Stomach (tissue), 9 donors: Measurements from ENCODE around the gene TEPSIN. TPM values are rescaled to one million over a fixed set of nuclear protein-coding genes. Genes with fewer than 3 reads are reported as not detected.
A peak's percentile ranks its signal among the peaks of the same experiment; 100 is the strongest.

Experiments
- DNase-seq, 2 donors: peaks; one replicate each; pipeline versions ENCODE4 v3.0.0 to v3.0.0-alpha.2; 2013 to 2019
- H3K27ac ChIP-seq, 5 donors: fragments of 200-600 bp in 4 of 5; sonication (generic) in 4 of 5; one replicate each; pipeline ENCODE4 v1.5.1; 2013 to 2019; ENCODE audit warnings: mild to moderate bottlenecking in 1 of 5, moderate library complexity in 1 of 5
- H3K27me3 ChIP-seq, 3 donors: fragments of 200-600 bp; sonication (generic); one replicate each; pipeline ENCODE4 v1.5.1; 2017 to 2019; ENCODE audit warnings: mixed run types in 1 of 3
- H3K36me3 ChIP-seq, 4 donors: fragments of 200-600 bp; sonication (generic); 1 replicate in 3 of 4; 2 replicates in 1 of 4; pipeline ENCODE4 v1.5.1; 2016 to 2019
- H3K4me1 ChIP-seq, 4 donors: fragments of 200-600 bp; sonication (generic); one replicate each; pipeline ENCODE4 v1.5.1; 2016 to 2019
- H3K4me3 ChIP-seq, 4 donors: fragments of 200-600 bp; sonication (generic) in 3 of 4; one replicate each; pipeline ENCODE4 v1.5.1; 2016 to 2019; ENCODE audit warnings: mild to moderate bottlenecking in 1 of 4
- H3K9me3 ChIP-seq, 4 donors: fragments of 200-600 bp; sonication (generic); one replicate each; pipeline ENCODE4 v1.5.1; 2016 to 2019
- CTCF ChIP-seq, 7 experiments: fragments of 450-650 bp in 4 of 7; fragments of 200-600 bp in 3 of 7; sonication (generic) in 3 of 7; IDR thresholded peaks; one replicate each; pipeline ENCODE4 v1.5.1; 2016 to 2019; ENCODE audit warnings: antibody characterized with exemption in 7 of 7, control low read depth in 2 of 7, mild to moderate bottlenecking in 1 of 7
- EP300 ChIP-seq: sonication (generic); formaldehyde crosslinking; IDR thresholded peaks from one replicate; pipeline ENCODE4 v1.6.1; 2017; ENCODE audit warnings: antibody characterized with exemption
- POLR2A ChIP-seq, 4 donors: fragments of 450-650 bp; IDR thresholded peaks; one replicate each; pipeline ENCODE4 v1.6.1; 2016; ENCODE audit warnings: antibody characterized with exemption in 4 of 4, control low read depth in 2 of 4, mild to moderate bottlenecking in 1 of 4, moderate library complexity in 1 of 4
- POLR2AphosphoS5 ChIP-seq, 3 donors: sonication (generic); formaldehyde crosslinking; IDR thresholded peaks; one replicate each; pipeline ENCODE4 v1.6.1; 2016; ENCODE audit warnings: antibody characterized with exemption in 3 of 3
- WGBS, 5 donors: extraction: QIAGEN DNeasy Blood & Tissue Kit in 3 of 5; methylation state at CpG; one replicate each; pipeline versions ENCODE4 v1.1.5 to v1.1.7; 2013 to 2018; 5-methylcytosine and 5-hydroxymethylcytosine counted together
- intact Hi-C: fragments of 100-400 bp; cut with DNase I; formaldehyde crosslinking; loops from one replicate; pipeline ENCODE4 v1.15.1; 2023; ENCODE audit warnings: low total_unique reads
- polyA plus RNA-seq, 3 donors: library from polyadenylated mRNA; stranded (reverse); fragments of 200-250 nt; gene quantifications; one replicate each; pipeline ENCODE4 v1.2.3, GENCODE V29; 2013
- total RNA-seq, 5 donors: library from RNA; depleted of rRNA; stranded (reverse); fragments of >200 nt; gene quantifications; one replicate each; pipeline versions ENCODE4 v1.1.0 to v1.2.3, GENCODE V29; 2014 to 2016
- donor health status: healthy with polysubstance abuse.
- donor health status: Bipolar disorder and iron deficiency.
- donor health status: healthy.

Gene TEPSIN
- total and polyA plus RNA-seq, 8 donors: 9.4 to 295 (median 21.4) TPM

DNA sequence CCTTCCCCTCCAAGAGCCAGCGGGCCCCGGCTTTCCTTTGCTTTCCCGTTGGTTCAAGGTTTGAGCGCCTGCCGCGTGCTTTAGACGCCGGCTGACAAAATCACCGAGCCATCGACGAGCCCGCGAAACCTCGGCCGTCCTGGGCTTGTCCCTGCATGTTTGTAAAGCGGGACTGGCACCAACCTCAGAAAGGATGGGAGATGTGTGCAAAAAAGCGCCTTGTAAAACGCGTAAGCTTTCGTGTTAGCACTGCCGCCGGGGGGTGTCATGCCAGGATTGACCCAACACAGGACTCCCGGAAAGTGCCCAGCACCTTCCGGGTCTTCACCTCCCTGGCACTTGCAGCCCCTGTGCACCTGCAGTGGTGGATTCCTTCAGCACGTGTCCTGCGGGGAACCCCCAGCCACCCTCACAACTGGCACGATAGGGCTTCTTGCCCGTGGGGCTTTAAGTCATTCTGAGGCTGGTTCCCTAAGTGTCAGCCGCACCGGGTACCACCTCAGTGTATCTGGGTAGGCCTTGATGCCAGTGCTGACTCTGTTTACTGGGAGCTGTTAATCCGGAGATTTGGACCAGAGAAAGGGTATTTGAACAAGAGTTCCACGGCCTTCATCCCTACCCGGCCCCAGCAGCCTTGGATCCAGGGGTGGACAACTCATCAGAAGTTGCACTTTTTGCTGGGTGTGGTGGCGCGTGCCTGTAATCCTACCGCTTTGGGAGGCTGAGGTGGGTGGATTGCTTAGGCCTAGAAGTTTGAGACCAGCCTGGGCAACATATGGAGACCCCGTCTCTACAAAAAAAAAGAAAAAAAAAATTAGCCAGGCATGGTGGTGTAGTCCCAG, 1.1 kb upstream of the TEPSIN start:
- DNase-seq: no peak
- Histone ChIP-seq H3K27me3 (no peaks in the 10 kb centered on the region), H3K36me3 (peaks cover 0 to 27% (median 22%) of the 10 kb centered on the region in 4 donors), H3K9me3 (no peaks in the 10 kb centered on the region), H3K4me1 (peaks cover 27 to 58% (median 48%) of the 10 kb centered on the region in 4 donors), H3K4me3 (peak overlapping the region; percentile 96 to 100 (median 100)), H3K27ac (peak overlapping the region; percentile 63 to 90 (median 90))
- TF ChIP-seq CTCF (IDR thresholded peaks at IDR 0.05) (no peak), EP300 (no peak), POLR2AphosphoS5 (IDR thresholded peaks at IDR 0.05) (no peak)
- WGBS, 5 donors: 13 to 16% (median 14%) methylated on average over 32 to 37 of the region's 37 CpGs
- intact Hi-C loops: loop anchor here (10.0 kb wide), 1 partner anchor 95 kb away; no protein-coding TSS in a partner anchor

DNA sequence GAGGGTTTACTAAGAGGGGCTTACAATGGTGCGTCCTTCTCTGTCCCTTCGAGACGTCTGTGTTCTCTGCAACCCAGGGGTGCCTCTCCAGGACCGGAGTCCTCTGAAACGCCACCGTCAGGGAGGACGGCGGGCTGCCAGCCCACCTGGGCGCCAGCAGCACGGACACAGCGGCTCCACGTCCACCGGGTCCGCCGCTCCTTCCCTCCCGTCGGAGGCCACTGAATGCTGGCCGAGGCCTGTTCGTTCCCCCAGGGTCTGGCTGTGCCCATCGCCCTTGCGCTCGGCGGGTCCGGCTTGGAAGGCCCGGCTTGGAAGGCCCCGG, 403 bp downstream of the TEPSIN start:
- intact Hi-C loops: loop anchor here (10.0 kb wide), 1 partner anchor 94 kb away; no protein-coding TSS in a partner anchor
- peak overlapping the region in 4 of 5 donors; percentile 76 to 90 (median 84) for H3K27ac ChIP-seq
- H3K4me1 ChIP-seq: peaks cover 27 to 58% (median 48%) of the 10 kb centered on the region in 4 donors
- WGBS, 5 donors: 0 to 5% (median 0%) methylated on average over 3 to 26 of the region's 26 CpGs
- no peaks in the 10 kb centered on the region for H3K9me3 ChIP-seq
- H3K36me3 ChIP-seq: peaks cover 7 to 36% (median 31%) of the 10 kb centered on the region in 4 donors
- H3K4me3 ChIP-seq: peak overlapping the region; percentile 96 to 100 (median 100)
- no peaks in the 10 kb centered on the region for H3K27me3 ChIP-seq
- TF ChIP-seq POLR2AphosphoS5 (IDR thresholded peaks at IDR 0.05) (no peak), POLR2A (IDR thresholded peaks at IDR 0.05) (no peak), CTCF (IDR thresholded peaks at IDR 0.05) (no peak), EP300 (no peak)
- no peak for DNase-seq

DNA sequence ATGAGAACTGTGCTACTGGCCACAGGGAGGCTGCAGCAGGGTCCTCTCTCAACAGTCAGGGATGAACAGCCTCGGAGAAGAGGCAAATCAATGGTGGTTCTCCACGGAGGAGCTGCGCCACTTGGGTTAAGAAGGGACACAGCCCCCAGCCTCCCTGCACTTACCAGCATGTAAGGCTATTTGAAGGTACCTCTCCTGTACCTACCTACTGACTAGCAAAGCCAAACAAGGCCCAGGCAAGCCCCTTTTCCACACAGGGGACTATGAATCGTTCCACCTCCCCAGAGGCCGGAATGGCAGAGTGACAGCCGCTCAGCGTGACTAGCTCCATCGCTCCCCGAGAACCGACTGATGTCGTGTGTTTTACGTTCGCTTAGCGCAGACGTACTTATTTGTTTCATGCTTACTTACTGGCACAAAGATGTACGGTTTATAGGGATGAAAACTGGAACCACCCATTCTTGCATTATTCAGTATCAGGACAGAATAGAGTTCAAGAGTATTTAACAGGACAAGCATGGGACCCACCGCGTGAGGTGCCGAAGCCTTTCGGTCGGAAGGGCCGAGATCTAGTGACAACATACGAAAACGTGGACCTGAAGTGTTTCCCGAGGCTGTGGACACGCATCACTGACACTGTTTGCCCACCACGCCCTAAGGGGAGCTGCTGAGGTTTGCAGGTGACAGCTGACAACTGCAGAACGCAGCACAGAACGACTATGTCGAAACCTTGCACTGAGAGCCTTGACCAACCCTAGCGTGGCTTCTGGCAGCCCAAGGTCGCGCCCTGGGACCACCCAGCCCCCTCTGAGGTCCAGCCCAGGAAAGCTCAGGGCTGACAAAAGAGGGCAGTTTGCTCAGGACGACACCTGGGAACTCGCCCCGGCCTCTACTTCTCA, 1.0 kb downstream of the TEPSIN start:
- intact Hi-C loops: loop anchor here (10.0 kb wide), 1 partner anchor 93 kb away; no protein-coding TSS in a partner anchor
- no peak for DNase-seq
- no peaks in the 10 kb centered on the region for H3K9me3 ChIP-seq
- TF ChIP-seq POLR2AphosphoS5 (IDR thresholded peaks at IDR 0.05) (no peak), EP300 (no peak), CTCF (IDR thresholded peaks at IDR 0.05) (no peak), POLR2A (IDR thresholded peaks at IDR 0.05) (no peak)
- peaks cover 13 to 42% (median 37%) of the 10 kb centered on the region in 4 donors for H3K36me3 ChIP-seq
- peak overlapping the region; percentile 96 to 100 (median 100) for H3K4me3 ChIP-seq
- 48 to 57% (median 50%) methylated on average over 32 to 36 of the region's 36 CpGs for WGBS, 5 donors
- H3K27me3 ChIP-seq: no peaks in the 10 kb centered on the region
- H3K27ac ChIP-seq: peak overlapping the region in 3 of 5 donors; percentile 76 to 90 (median 77)
- peaks cover 27 to 58% (median 48%) of the 10 kb centered on the region in 4 donors for H3K4me1 ChIP-seq

DNA sequence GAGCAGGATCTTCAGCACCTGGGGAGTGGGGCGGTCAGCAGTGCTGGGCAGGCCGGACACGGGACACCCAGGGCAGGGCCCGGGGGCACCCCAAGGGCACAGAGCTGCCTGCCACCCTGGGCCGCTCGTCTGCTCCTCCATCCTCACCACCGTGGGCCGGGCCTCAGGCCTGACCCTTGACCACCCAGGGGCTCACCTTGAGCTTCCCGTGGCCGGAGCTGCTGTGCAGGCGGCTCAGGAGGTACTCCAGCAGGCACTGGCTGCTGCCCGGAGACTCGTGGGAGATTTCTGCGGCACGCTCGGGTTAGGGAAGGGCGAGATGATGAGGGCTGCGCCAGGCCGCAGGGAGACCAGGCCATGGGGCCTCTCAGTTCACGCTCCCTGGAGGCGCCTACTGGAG, 2.1 kb downstream of the TEPSIN start:
- WGBS, 5 donors: 88 to 94% (median 90%) methylated on average over 16 to 21 of the region's 21 CpGs
- no peaks in the 10 kb centered on the region for H3K9me3 ChIP-seq
- TF ChIP-seq EP300 (no peak), POLR2AphosphoS5 (IDR thresholded peaks at IDR 0.05) (no peak), CTCF (IDR thresholded peaks at IDR 0.05) (no peak), POLR2A (IDR thresholded peaks at IDR 0.05) (no peak)
- H3K4me3 ChIP-seq: no peak overlapping the region
- no peak overlapping the region for H3K27ac ChIP-seq
- peaks cover 23 to 53% (median 47%) of the 10 kb centered on the region in 4 donors for H3K36me3 ChIP-seq
- no peak for DNase-seq
- H3K4me1 ChIP-seq: peaks cover 27 to 54% (median 48%) of the 10 kb centered on the region in 4 donors
- H3K27me3 ChIP-seq: no peaks in the 10 kb centered on the region
- intact Hi-C loops: loop anchor here (10.0 kb wide), 1 partner anchor 92 kb away; no protein-coding TSS in a partner anchor
